HepG2 (cell line): ENCODE results near the gene CLTCL1. TPM values are rescaled to one million over a fixed set of nuclear protein-coding genes. Genes with fewer than 3 reads are reported as not detected.
A peak's percentile ranks its signal among the peaks of the same experiment; 100 is the strongest.

Source experiments
- ARID2 ChIP-seq: sonication (generic); formaldehyde crosslinking; IDR thresholded peaks from 2 replicates; pipeline ENCODE4 v1.8.1; 2022; ENCODE audit warnings: mild to moderate bottlenecking, missing genetic modification reagents, borderline replicate concordance
- ATF2 ChIP-seq: sonication (generic); formaldehyde crosslinking; IDR thresholded peaks from 2 replicates; pipeline ENCODE4 v1.4.0; 2020; ENCODE audit warnings: missing genetic modification reagents
- CEBPB ChIP-seq: IDR thresholded peaks from 2 replicates; pipeline ENCODE4 v1.6.1; 2011; ENCODE audit warnings: low read depth, low read length, improper control_type of control experiment, borderline replicate concordance
- CHCHD3 ChIP-seq: sonication (generic); formaldehyde crosslinking; IDR thresholded peaks from 2 replicates; pipeline ENCODE4 v1.8.0; 2022; ENCODE audit warnings: mild to moderate bottlenecking, missing genetic modification reagents, moderate library complexity
- CSRNP2 ChIP-seq: sonication (generic); formaldehyde crosslinking; conservative IDR thresholded peaks from 2 replicates; pipeline ENCODE4 v1.8.0; 2022; ENCODE audit warnings: low read depth, missing genetic modification reagents
- DR1 ChIP-seq: sonication (generic); formaldehyde crosslinking; IDR thresholded peaks from 2 replicates; pipeline ENCODE4 v1.8.0; 2021; ENCODE audit warnings: mild to moderate bottlenecking, missing genetic modification reagents, inconsistent platforms
- DRAP1 ChIP-seq: IDR thresholded peaks from 2 replicates; pipeline ENCODE4 v1.6.1; 2016; ENCODE audit warnings: missing genetic modification reagents, missing compliant biosample characterization
- HOXA5 ChIP-seq: sonication (generic); formaldehyde crosslinking; IDR thresholded peaks from 2 replicates; pipeline ENCODE4 v1.4.0; 2020; ENCODE audit warnings: missing genetic modification reagents
- IKZF5 ChIP-seq: IDR thresholded peaks from 2 replicates; pipeline ENCODE4 v1.6.1; 2018; ENCODE audit warnings: missing genetic modification reagents, mild to moderate bottlenecking, missing compliant biosample characterization
- ISX ChIP-seq: sonication (generic); formaldehyde crosslinking; conservative IDR thresholded peaks from 2 replicates; pipeline ENCODE4 v1.5.0; 2020; ENCODE audit warnings: missing genetic modification reagents
- MEF2D ChIP-seq: sonication (generic); formaldehyde crosslinking; IDR thresholded peaks from 2 replicates; pipeline ENCODE4 v1.5.1; 2020; ENCODE audit warnings: mild to moderate bottlenecking, missing genetic modification reagents
- MLX ChIP-seq: IDR thresholded peaks from 2 replicates; pipeline ENCODE4 v1.6.1; 2016
- PAWR ChIP-seq: sonication (generic); formaldehyde crosslinking; IDR thresholded peaks from 2 replicates; pipeline ENCODE4 v1.4.0; 2020; ENCODE audit warnings: missing genetic modification reagents, mild to moderate bottlenecking, borderline replicate concordance
- PHB2 ChIP-seq: fragments of 450-650 bp; IDR thresholded peaks from 2 replicates; pipeline ENCODE4 v1.6.1; 2018; ENCODE audit not compliant: partially characterized antibody
- RBAK ChIP-seq: sonication (generic); formaldehyde crosslinking; IDR thresholded peaks from 2 replicates; pipeline ENCODE4 v1.5.1; 2020; ENCODE audit warnings: mild to moderate bottlenecking, missing genetic modification reagents
- SATB2 ChIP-seq: sonication (generic); formaldehyde crosslinking; IDR thresholded peaks from 2 replicates; pipeline ENCODE4 v1.5.0; 2020; ENCODE audit warnings: missing genetic modification reagents
- SP1 ChIP-seq, 2 experiments: fragments of 450-650 bp in 1 of 2; sonication (generic) in 1 of 2; formaldehyde crosslinking in 1 of 2; IDR thresholded peaks; 2 replicates each; pipeline versions ENCODE4 v1.4.0 to v1.6.1; 2016 to 2020; ENCODE audit warnings: missing genetic modification reagents in 1 of 2
- SP2 ChIP-seq: sonication (generic); formaldehyde crosslinking; IDR thresholded peaks from 2 replicates; pipeline ENCODE4 v1.5.1; 2020; ENCODE audit warnings: mild to moderate bottlenecking, missing genetic modification reagents
- TGIF2 ChIP-seq: IDR thresholded peaks from 2 replicates; pipeline ENCODE4 v1.6.1; 2016; ENCODE audit warnings: control low read depth, missing compliant biosample characterization
- ZFY ChIP-seq: sonication (generic); formaldehyde crosslinking; IDR thresholded peaks from 2 replicates; pipeline ENCODE4 v1.4.0; 2020; ENCODE audit warnings: missing genetic modification reagents
- ZNF230 ChIP-seq: sonication (generic); formaldehyde crosslinking; IDR thresholded peaks from 2 replicates; pipeline ENCODE4 v1.4.0; 2020; ENCODE audit warnings: mild to moderate bottlenecking, missing genetic modification reagents
- ZNF235 ChIP-seq: sonication (generic); formaldehyde crosslinking; IDR thresholded peaks from 2 replicates; pipeline ENCODE4 v1.8.1; 2023; ENCODE audit warnings: mild to moderate bottlenecking, missing genetic modification reagents, borderline replicate concordance
- ZNF44 ChIP-seq: sonication (generic); formaldehyde crosslinking; IDR thresholded peaks from 2 replicates; pipeline ENCODE4 v1.5.1; 2020; ENCODE audit warnings: mild to moderate bottlenecking, missing genetic modification reagents
- ZNF691 ChIP-seq: sonication (generic); formaldehyde crosslinking; IDR thresholded peaks from 2 replicates; pipeline ENCODE4 v1.4.0; 2020; ENCODE audit warnings: missing genetic modification reagents, low read depth, mild to moderate bottlenecking, borderline replicate concordance
- polyA plus RNA-seq, 8 experiments: library from polyadenylated mRNA; depleted of rRNA in 3 of 8; stranded (reverse) in 7 of 8; unstranded in 1 of 8; fragments of >200 nt; fragmentation: Illumina TruSeq in 4 of 8; extraction: Trizol in 4 of 8; gene quantifications; 2 replicates each; pipeline versions ENCODE4 v1.2.1 to v1.2.3, GENCODE V29; 2011 to 2016; ENCODE audit warnings: low read depth in 4 of 8, missing spikeins in 1 of 8, mixed read lengths in 1 of 8; ENCODE audit not compliant: insufficient read depth in 1 of 8
- total RNA-seq, 5 experiments: library from RNA; depleted of rRNA; stranded (reverse); fragments of >200 nt; fragmentation: Illumina TruSeq; extraction: Trizol; gene quantifications; 2 replicates each; pipeline ENCODE4 v1.2.3, GENCODE V29; 2016; ENCODE audit warnings: low read depth in 1 of 5

CLTCL1 gene
- total and polyA plus RNA-seq, 2 of the 13 experiments (the other 11 are each of a cell fraction or from before 2014, with no cell fraction given): 8.1 to 10.9 TPM

- TF ChIP-seq DRAP1 (CRISPR knock-in tag) (no peak), SATB2 (CRISPR knock-in tag) (no peak), TGIF2 (CRISPR knock-in tag) (no peak), DR1 (no peak), CSRNP2 (CRISPR knock-in tag) (no peak), ZNF235 (CRISPR knock-in tag) (no peak), SP2 (no peak), ZNF230 (CRISPR knock-in tag) (no peak), IKZF5 (CRISPR knock-in tag) (no peak; the same call in 1 of the 2 replicates), RBAK (CRISPR knock-in tag) (no peak), ZFY (peak; percentile 47), ARID2 (CRISPR knock-in tag) (no peak), MEF2D (CRISPR knock-in tag) (no peak), PAWR (CRISPR knock-in tag) (no peak), HOXA5 (CRISPR knock-in tag) (no peak), ZNF44 (CRISPR knock-in tag) (no peak), ZNF691 (CRISPR knock-in tag) (no peak), PHB2 (no peak), SP1 (IDR thresholded peaks at IDR 0.05) (no peak), SP1 (CRISPR knock-in tag; IDR thresholded peaks at IDR 0.05) (peak; percentile 33; the same call in 1 of the 2 replicates), ISX (CRISPR knock-in tag) (no peak), CHCHD3 (no peak), CEBPB (no peak), MLX (CRISPR knock-in tag) (no peak), ATF2 (CRISPR knock-in tag) (no peak)
These were observed 111.9 kb downstream of the CLTCL1 start (continued) for GRCh38 chr22:19179497-19180048.
